ENCODE measurements around the gene SPRY4. TPM values are rescaled to one million over a fixed set of nuclear protein-coding genes. Genes with fewer than 3 reads are reported as not detected.
A peak's percentile ranks its signal among the peaks of the same experiment; 100 is the strongest.

Gene SPRY4
- total and polyA plus RNA-seq, 4 donors: 16.7 to 33.9 (median 23.2) TPM

DNA sequence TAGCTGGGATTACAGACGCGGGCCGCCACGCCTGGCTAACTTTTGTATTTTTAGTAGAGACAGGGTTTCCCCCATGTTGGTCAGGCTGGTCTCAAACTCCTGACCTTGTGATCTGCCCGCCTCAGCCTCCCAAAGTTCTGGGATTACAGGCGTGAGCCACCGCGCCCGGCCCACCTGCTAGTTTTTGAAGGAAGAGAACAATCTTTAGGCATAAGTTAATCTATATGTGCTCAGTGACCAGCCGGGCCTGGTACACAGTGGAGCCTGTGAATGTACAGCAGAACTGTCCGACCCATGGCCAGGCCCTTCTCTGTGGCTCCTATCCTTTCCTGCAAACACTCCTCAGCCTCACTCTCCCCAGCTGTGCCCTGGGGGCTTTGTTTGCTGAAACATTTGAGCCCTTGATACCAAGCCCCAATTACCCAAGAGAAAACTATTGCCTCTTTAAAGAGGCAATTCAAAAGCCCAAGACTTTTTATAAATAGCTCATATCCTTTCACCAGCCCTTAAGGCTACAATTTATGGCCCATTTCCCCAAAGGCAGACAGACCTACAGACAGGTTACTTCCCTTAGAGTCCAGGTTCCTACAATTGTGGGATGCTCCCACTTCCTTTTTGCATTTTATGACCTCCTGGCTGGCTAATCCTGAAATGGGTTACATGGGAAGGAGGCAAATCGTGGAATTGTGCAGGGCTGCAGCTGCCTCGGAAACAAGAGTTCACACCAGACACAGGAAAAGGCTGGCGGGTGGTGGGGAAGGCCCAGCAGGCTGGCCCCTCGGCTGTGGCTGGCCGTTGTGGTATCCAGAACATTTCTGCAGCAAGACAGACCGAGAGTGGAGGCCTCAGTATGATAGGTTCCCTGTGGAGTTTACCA is 37.5 kb downstream of the SPRY4 start:
- TF ChIP-seq, protein P1, sequence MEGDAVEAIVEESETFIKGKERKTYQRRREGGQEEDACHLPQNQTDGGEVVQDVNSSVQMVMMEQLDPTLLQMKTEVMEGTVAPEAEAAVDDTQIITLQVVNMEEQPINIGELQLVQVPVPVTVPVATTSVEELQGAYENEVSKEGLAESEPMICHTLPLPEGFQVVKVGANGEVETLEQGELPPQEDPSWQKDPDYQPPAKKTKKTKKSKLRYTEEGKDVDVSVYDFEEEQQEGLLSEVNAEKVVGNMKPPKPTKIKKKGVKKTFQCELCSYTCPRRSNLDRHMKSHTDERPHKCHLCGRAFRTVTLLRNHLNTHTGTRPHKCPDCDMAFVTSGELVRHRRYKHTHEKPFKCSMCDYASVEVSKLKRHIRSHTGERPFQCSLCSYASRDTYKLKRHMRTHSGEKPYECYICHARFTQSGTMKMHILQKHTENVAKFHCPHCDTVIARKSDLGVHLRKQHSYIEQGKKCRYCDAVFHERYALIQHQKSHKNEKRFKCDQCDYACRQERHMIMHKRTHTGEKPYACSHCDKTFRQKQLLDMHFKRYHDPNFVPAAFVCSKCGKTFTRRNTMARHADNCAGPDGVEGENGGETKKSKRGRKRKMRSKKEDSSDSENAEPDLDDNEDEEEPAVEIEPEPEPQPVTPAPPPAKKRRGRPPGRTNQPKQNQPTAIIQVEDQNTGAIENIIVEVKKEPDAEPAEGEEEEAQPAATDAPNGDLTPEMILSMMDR (IDR thresholded peaks at IDR 0.05; ENCODE audit: control extremely low read depth, extremely low read depth): no peak
- ATAC-seq (ENCODE audit: insufficient read depth, low FRiP score) (no peak), DNase-seq (no peak)
- no peaks in the 10 kb centered on the region for H3K36me3 ChIP-seq (ENCODE audit: control insufficient read depth in 4 of 4, insufficient read depth in 4 of 4, low read length in 4 of 4)
- no peaks in the 10 kb centered on the region for H3K27me3 ChIP-seq (ENCODE audit: control insufficient read depth in 3 of 3, insufficient read depth in 3 of 3, low read length in 2 of 3)
- 69 to 73% methylated on average over 17 of the region's 17 CpGs for WGBS, 2 donors
- H3K4me1 ChIP-seq (ENCODE audit: control insufficient read depth in 5 of 5, insufficient read depth in 5 of 5, low read length in 5 of 5): peaks cover 0 to 18% (median 0%) of the 10 kb centered on the region in 5 donors
- H3K4me3 ChIP-seq: no peak overlapping the region
- peaks cover 0 to 3% (median 0%) of the 10 kb centered on the region in 4 donors for H3K9me3 ChIP-seq (ENCODE audit: control insufficient read depth in 4 of 4, insufficient read depth in 3 of 4, low read length in 3 of 4)
- H3K27ac ChIP-seq (ENCODE audit: low read depth in 1 of 2, low read length in 1 of 2): peak overlapping the region in 1 of 2 donors; percentile 52
- H3K9ac ChIP-seq (ENCODE audit: insufficient read depth in 1 of 2, low read length in 2 of 2): no peak overlapping the region

DNA sequence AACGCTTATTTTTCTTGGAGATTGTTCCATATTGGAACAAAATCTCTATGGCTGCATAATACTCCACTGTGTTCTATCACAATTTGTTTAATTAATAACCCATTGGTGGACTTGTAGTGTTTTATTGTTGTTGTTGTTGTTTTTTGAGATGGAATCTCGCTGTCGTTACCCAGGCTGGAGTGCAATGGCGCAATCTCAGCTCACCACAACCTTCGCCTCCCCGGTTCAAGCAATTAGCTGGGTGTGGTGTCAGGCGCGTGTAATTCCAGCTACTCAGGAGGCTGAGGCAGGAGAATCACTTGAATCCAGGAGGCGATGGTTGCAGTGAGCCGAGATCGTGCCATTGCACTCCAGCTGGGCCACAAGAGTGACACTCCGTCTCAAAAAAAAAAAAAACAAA is 38.7 kb downstream of the SPRY4 start:
- ATAC-seq (ENCODE audit: insufficient read depth, low FRiP score) (no peak), DNase-seq (no peak)
- Histone ChIP-seq H3K9ac (ENCODE audit: insufficient read depth in 1 of 2, low read length in 2 of 2) (no peak overlapping the region), H3K9me3 (ENCODE audit: control insufficient read depth in 4 of 4, insufficient read depth in 3 of 4, low read length in 3 of 4) (peaks cover 0 to 3% (median 0%) of the 10 kb centered on the region in 4 donors), H3K27ac (ENCODE audit: low read depth in 1 of 2, low read length in 1 of 2) (no peak overlapping the region), H3K4me1 (ENCODE audit: control insufficient read depth in 5 of 5, insufficient read depth in 5 of 5, low read length in 5 of 5) (peaks cover 0 to 18% (median 0%) of the 10 kb centered on the region in 5 donors), H3K4me3 (no peak overlapping the region), H3K36me3 (ENCODE audit: control insufficient read depth in 4 of 4, insufficient read depth in 4 of 4, low read length in 4 of 4) (no peaks in the 10 kb centered on the region), H3K27me3 (ENCODE audit: control insufficient read depth in 3 of 3, insufficient read depth in 3 of 3, low read length in 2 of 3) (no peaks in the 10 kb centered on the region)
- 89 to 92% methylated on average over 12 of the region's 12 CpGs for WGBS, 2 donors
- TF ChIP-seq, protein P1 (IDR thresholded peaks at IDR 0.05; ENCODE audit: control extremely low read depth, extremely low read depth): no peak

DNA sequence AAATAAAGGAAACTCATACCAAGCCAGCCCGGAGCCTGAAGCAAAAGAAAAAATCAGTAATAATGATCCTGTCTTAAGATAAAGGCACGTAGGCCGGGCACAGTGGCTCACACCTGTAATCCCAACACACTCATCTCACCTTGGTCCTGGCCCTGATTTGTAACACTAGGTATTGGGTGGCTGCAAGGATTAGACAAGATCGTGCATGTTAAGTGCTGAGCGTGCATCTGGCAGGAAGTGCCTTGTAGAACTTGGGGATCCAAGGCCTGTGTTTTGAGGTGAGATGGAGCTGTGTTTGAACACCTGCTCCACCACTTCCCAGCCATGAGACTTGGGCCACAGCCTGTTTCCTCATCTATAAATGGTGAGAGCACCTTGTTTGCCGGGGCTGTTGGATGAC is 41.5 kb downstream of the SPRY4 start:
- H3K9ac ChIP-seq (ENCODE audit: insufficient read depth in 1 of 2, low read length in 2 of 2): no peak overlapping the region

More for the DNA sequence above, 41.5 kb downstream of the SPRY4 start:
- Histone ChIP-seq H3K36me3 (ENCODE audit: control insufficient read depth in 4 of 4, insufficient read depth in 4 of 4, low read length in 4 of 4) (no peaks in the 10 kb centered on the region), H3K4me3 (no peak overlapping the region), H3K4me1 (ENCODE audit: control insufficient read depth in 5 of 5, insufficient read depth in 5 of 5, low read length in 5 of 5) (peaks cover 0 to 23% (median 11%) of the 10 kb centered on the region in 5 donors), H3K27me3 (ENCODE audit: control insufficient read depth in 3 of 3, insufficient read depth in 3 of 3, low read length in 2 of 3) (no peaks in the 10 kb centered on the region), H3K9me3 (ENCODE audit: control insufficient read depth in 4 of 4, insufficient read depth in 3 of 4, low read length in 3 of 4) (peaks cover 0 to 3% (median 0%) of the 10 kb centered on the region in 4 donors), H3K27ac (ENCODE audit: low read depth in 1 of 2, low read length in 1 of 2) (no peak overlapping the region)
- TF ChIP-seq, protein P1 (IDR thresholded peaks at IDR 0.05; ENCODE audit: control extremely low read depth, extremely low read depth): no peak
- ATAC-seq (ENCODE audit: insufficient read depth, low FRiP score): no peak
- 79 to 84% methylated on average over 6 of the region's 6 CpGs for WGBS, 2 donors
- DNase-seq: no peak
